K562 (cell line): ENCODE measurements around the gene MBD5. TPM values are rescaled to one million over a fixed set of nuclear protein-coding genes. Genes with fewer than 3 reads are reported as not detected.

Experiments used
- ATAC-seq: fragments of 200-7000 bp; cut with Tn5 transposase; 3 replicates; pipeline ENCODE4 v1.9.1; 2020; ENCODE audit warnings: moderate library complexity
- BruUV-seq: library from RNA; stranded (reverse); fragments of 400-500 nt; replicated peaks from 2 replicates; lab custom pipeline; 2021; lab: Mats Ljungman, UMichigan
- CTCF ChIA-PET: fragments of 300-600 bp; formaldehyde crosslinking; extraction: SDS; loops from one replicate; lab custom pipeline; 2021; ENCODE audit warnings: low intra/inter-chr PET ratio; lab: Yijun Ruan, JAX
- POLR2A ChIA-PET: fragments of 300-600, 350-650 bp; sonication (Branson Sonifier 250); formaldehyde crosslinking; extraction: SDS; loops from one replicate; lab custom pipeline; 2021; ENCODE audit warnings: antibody characterized with exemption, inconsistent platforms; lab: Yijun Ruan, JAX
- DNase-seq, 4 experiments: peaks; one replicate each; pipeline versions ENCODE4 v3.0.0 to v3.0.0-alpha.2; 2011 to 2018; ENCODE audit warnings: low spot score in 3 of 4, mixed read lengths in 3 of 4; ENCODE audit errors: extremely low read depth in 1 of 4
- FAIRE-seq: peaks from 2 replicates; lab custom pipeline; 2011; peaks lifted over from hg19 to GRCh38; lab: Jason Lieb, UNC
- H2AFZ ChIP-seq: 2 replicates; pipeline ENCODE4 v1.6.0; 2011; ENCODE audit warnings: low read depth, low read length, control low read depth, inconsistent platforms
- H3K27ac ChIP-seq: fragments of 200-600 bp; 3 replicates; pipeline ENCODE4 v1.8.0; 2011; ENCODE audit warnings: low read depth, mild to moderate bottlenecking, control low read depth, inconsistent platforms, low read length, moderate library complexity, mixed read lengths; ENCODE audit errors: extremely low read depth
- H3K27me3 ChIP-seq, 2 experiments: fragments of 300-600 bp in 1 of 2; 2 replicates in 1 of 2; 3 replicates in 1 of 2; pipeline versions ENCODE4 v1.6.0 to v1.8.0; 2011; ENCODE audit warnings: inconsistent platforms in 2 of 2, low read length in 2 of 2, mild to moderate bottlenecking in 1 of 2, mixed read lengths in 1 of 2, moderate library complexity in 1 of 2; ENCODE audit not compliant: control insufficient read depth in 2 of 2, insufficient read depth in 2 of 2
- H3K36me3 ChIP-seq: fragments of 300-600 bp; 3 replicates; pipeline ENCODE4 v1.8.0; 2011; ENCODE audit warnings: mild to moderate bottlenecking, low read length, inconsistent platforms; ENCODE audit not compliant: control insufficient read depth, insufficient read depth
- H3K4me1 ChIP-seq, 2 experiments: fragments of 200-600 bp in 1 of 2; replicated peaks in 1 of 2; 2 replicates in 1 of 2; 3 replicates in 1 of 2; pipeline versions ENCODE4 v1.5.1 to v1.8.0; 2011; ENCODE audit warnings: inconsistent platforms in 2 of 2, low read length in 2 of 2, mild to moderate bottlenecking in 1 of 2, mixed read lengths in 1 of 2, moderate library complexity in 1 of 2; ENCODE audit not compliant: control insufficient read depth in 2 of 2, insufficient read depth in 2 of 2
- H3K4me2 ChIP-seq: 2 replicates; pipeline ENCODE4 v1.6.1; 2011; ENCODE audit warnings: low read length, control low read depth, inconsistent platforms, mixed read lengths; ENCODE audit not compliant: insufficient read depth
- H3K4me3 ChIP-seq: fragments of 200-600 bp; sonication (generic), shearing (Covaris generic); 2 replicates; pipeline ENCODE4 v1.5.1; 2016; ENCODE audit warnings: control low read depth, inconsistent platforms
- H3K79me2 ChIP-seq: fragments of 200-600 bp; 3 replicates; pipeline ENCODE4 v1.8.0; 2011; ENCODE audit warnings: low read length, inconsistent platforms; ENCODE audit not compliant: control insufficient read depth, insufficient read depth
- H3K9ac ChIP-seq, 2 experiments: 2 replicates each; pipeline versions ENCODE4 v1.6.0 to v1.6.1; 2011; ENCODE audit warnings: low read depth in 2 of 2, low read length in 2 of 2, control low read depth in 1 of 2, inconsistent platforms in 1 of 2, mild to moderate bottlenecking in 1 of 2, mixed read lengths in 1 of 2; ENCODE audit not compliant: insufficient read depth in 1 of 2
- H3K9me1 ChIP-seq: one replicate; pipeline ENCODE4 v1.6.0; 2011; ENCODE audit warnings: inconsistent platforms, mild to moderate bottlenecking, low read length, moderate library complexity; ENCODE audit not compliant: control insufficient read depth, insufficient read depth
- H3K9me3 ChIP-seq: replicated peaks from 2 replicates; pipeline ENCODE4 v1.5.1; 2011; ENCODE audit warnings: low read depth, low read length, inconsistent platforms; ENCODE audit not compliant: control insufficient read depth, insufficient read depth
- H4K20me1 ChIP-seq: replicated peaks from 2 replicates; pipeline ENCODE4 v1.6.1; 2011; ENCODE audit warnings: low read length, inconsistent platforms, mixed read lengths; ENCODE audit not compliant: control insufficient read depth, insufficient read depth
- CEBPB ChIP-seq: fragments of 450-650 bp; IDR thresholded peaks from 2 replicates; pipeline ENCODE4 v1.6.1; 2016; ENCODE audit warnings: missing genetic modification characterization, missing compliant biosample characterization
- FOXJ3 ChIP-seq: sonication (generic); formaldehyde crosslinking; IDR thresholded peaks from 2 replicates; pipeline ENCODE4 v1.4.0; 2020; ENCODE audit warnings: mild to moderate bottlenecking, missing genetic modification reagents
- POLR2AphosphoS2 ChIP-seq: IDR thresholded peaks from 2 replicates; pipeline ENCODE4 v1.6.1; 2012; ENCODE audit warnings: low read length, improper control_type of control experiment
- U2AF2 ChIP-seq: fragments of 200-400 bp; formaldehyde crosslinking; optimal IDR thresholded peaks from 2 replicates; pipeline ENCODE3; 2017; ENCODE audit warnings: low read depth, mild to moderate bottlenecking, low read length
- ZNF146 ChIP-seq: IDR thresholded peaks from one replicate; pipeline ENCODE4 v1.6.1; 2018; ENCODE audit warnings: missing compliant biosample characterization; ENCODE audit not compliant: unreplicated experiment
- ZNF316 ChIP-seq: fragments of 450-650 bp; IDR thresholded peaks from 2 replicates; pipeline ENCODE4 v1.6.1; 2016
- WGBS: fragments of 100-300 bp; shearing (Covaris generic); methylation state at CpG from one replicate; pipeline ENCODE4 v1.1.6; 2016; ENCODE audit warnings: low coverage, mixed read lengths; ENCODE audit not compliant: insufficient coverage; ENCODE audit errors: missing lambda C conversion rate; 5-methylcytosine and 5-hydroxymethylcytosine counted together
- in situ Hi-C: fragments of 300-500 bp; cut with MboI; formaldehyde crosslinking; loops from 4 replicates; pipeline ENCODE4 v1.15.0; 2018; ENCODE audit warnings: inconsistent platforms, mixed read lengths
- intact Hi-C: fragments of 100-400 bp; cut with micrococcal nuclease; formaldehyde crosslinking; loops from 2 replicates; pipeline ENCODE4 v1.14.2; 2022
- polyA plus RNA-seq, 8 experiments: library from polyadenylated mRNA; depleted of rRNA in 4 of 8; stranded (reverse) in 5 of 8; unstranded in 3 of 8; fragments of >200 nt; fragmentation: Nextera tagmentation in 2 of 8; fragmentation: Illumina TruSeq in 1 of 8; extraction: Ambion mirVana in 2 of 8; extraction: Trizol in 1 of 8; gene quantifications; 2 replicates each; pipeline versions ENCODE4 v1.2.1 to v1.2.3, GENCODE V29; 2011 to 2014; ENCODE audit warnings: inconsistent platforms in 1 of 8, missing spikeins in 1 of 8
- total RNA-seq, 7 experiments: library from RNA; depleted of rRNA in 6 of 7; stranded (reverse); fragments of >200 nt in 6 of 7; fragmentation: Illumina TruSeq in 2 of 7; extraction: Trizol in 2 of 7; gene quantifications; 2 replicates each; pipeline versions ENCODE4 v1.2.1 to v1.2.3, GENCODE V29; 2011 to 2021; ENCODE audit warnings: low replicate concordance in 1 of 7

Gene MBD5
- total and polyA plus RNA-seq, 9 of the 15 experiments (the other 6 are each of a cell fraction or from before 2014, with no cell fraction given), result 3.4 to 14.5 (median 9.0) TPM

- H3K79me2 ChIP-seq, result no peaks in the 10 kb centered on the region
- no peak overlapping the region for H3K4me3 ChIP-seq
- 0% methylated on average over 4 of the region's 4 CpGs for WGBS
- intact Hi-C loops (no loop called here), in situ Hi-C loops (no loop called here)
- BruUV-seq, result no TSS peak
- H3K36me3 ChIP-seq, result no peaks in the 10 kb centered on the region
- ChIA-PET POLR2A (no interaction called here), CTCF (no interaction called here)
- no peak for FAIRE-seq
- no peaks in the 10 kb centered on the region for H3K9me3 ChIP-seq
- no peak overlapping the region for H2AFZ ChIP-seq
- H3K4me2 ChIP-seq, result no peak overlapping the region
- H3K9ac ChIP-seq, result no peak overlapping the region
- ATAC-seq, result no peak
- no peaks in the 10 kb centered on the region for H3K27me3 ChIP-seq
- TF ChIP-seq ZNF316 (0 out of 2 replicates have a peak, but pooled peaks have one; percentile 23), U2AF2 (no peak)
- no peak for DNase-seq
- no peaks in the 10 kb centered on the region for H3K4me1 ChIP-seq
- no peak overlapping the region for H3K27ac ChIP-seq
- no peaks in the 10 kb centered on the region for H3K9me1 ChIP-seq
- H4K20me1 ChIP-seq, result no peaks in the 10 kb centered on the region
These were observed 252.3 kb downstream of the MBD5 start for GRCh38 chr2:148273158-148273691.

- Histone ChIP-seq H3K27me3 (no peaks in the 10 kb centered on the region), H3K9ac (no peak overlapping the region), H3K9me3 (no peaks in the 10 kb centered on the region), H3K4me1 (no peaks in the 10 kb centered on the region), H3K79me2 (no peaks in the 10 kb centered on the region), H3K4me2 (no peak overlapping the region), H2AFZ (no peak overlapping the region), H3K27ac (no peak overlapping the region), H3K4me3 (no peak overlapping the region), H3K36me3 (no peaks in the 10 kb centered on the region), H3K9me1 (no peaks in the 10 kb centered on the region), H4K20me1 (no peaks in the 10 kb centered on the region)
- TF ChIP-seq ZNF146 (CRISPR knock-in tag), result no peak
- TF ChIP-seq POLR2AphosphoS2, result no peak
- peak; percentile 31; the same call in 1 of the 2 replicates for TF ChIP-seq CEBPB (tag)
- no peak for TF ChIP-seq FOXJ3 (CRISPR knock-in tag)
- WGBS, result 4% methylated on average over 3 of the region's 3 CpGs
- no TSS peak for BruUV-seq
- ATAC-seq (no peak), FAIRE-seq (no peak), DNase-seq (no peak)
- ChIA-PET CTCF (no interaction called here), POLR2A (no interaction called here)
- intact Hi-C loops (no loop called here), in situ Hi-C loops (no loop called here)
These were observed 258.3 kb downstream of the MBD5 start for GRCh38 chr2:148279216-148279615.
